ENCODE data around the gene TNS1.

DNA sequence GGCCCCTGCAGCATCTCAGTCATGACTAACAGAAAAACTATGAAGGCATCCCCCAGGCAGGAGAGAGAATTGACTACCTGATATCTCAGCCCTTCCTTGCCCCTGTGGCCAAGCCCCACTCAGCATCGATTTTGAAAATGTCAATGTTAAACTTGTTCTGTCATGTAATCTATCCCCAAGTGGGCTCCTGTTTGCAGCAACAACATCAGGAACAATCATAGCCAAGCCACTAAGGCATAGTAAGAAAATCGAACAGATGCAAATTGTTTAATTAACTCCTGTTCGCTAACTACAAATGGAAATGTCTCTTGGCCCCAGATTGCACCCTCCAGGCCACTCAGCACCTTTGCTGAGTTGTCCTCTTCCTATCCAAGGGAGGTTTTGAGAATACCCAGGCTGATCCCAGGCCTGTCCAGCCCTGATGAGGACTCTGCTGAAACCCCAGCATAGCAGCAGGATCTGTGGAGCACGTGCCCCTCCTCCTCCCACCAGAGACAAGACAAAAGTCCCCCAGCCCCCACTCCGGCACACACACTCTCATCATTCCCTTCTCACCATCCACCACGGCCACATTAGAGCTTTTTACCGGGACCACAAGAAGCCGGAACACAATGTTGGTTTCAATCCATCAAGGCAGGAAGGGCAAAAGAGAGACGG lies 150.1 kb downstream of the TNS1 start:
- no peak for TF ChIP-seq EZH2 (IDR thresholded peaks at IDR 0.05)
- TF ChIP-seq POLR2AphosphoS5 (IDR thresholded peaks at IDR 0.05; ENCODE audit: borderline replicate concordance, low read depth, low read length): no peak
- TF ChIP-seq FOXP2 (optimal IDR thresholded peaks at IDR 0.05; ENCODE audit: control extremely low read depth, extremely low read length, insufficient read depth): no peak

Measured in SK-N-MC (cell line).